Astrocyte of the cerebellum (primary cell): ENCODE measurements around the gene CPA4.
"Not testable (repeated sequence)": the region's sequence is repeated elsewhere in the genome, so short reads cannot be mapped to it uniquely, and the experiment has no call there.

Experiments used
- DNase-seq: peaks from one replicate; pipeline ENCODE4 v3.0.0-alpha.2; 2011; ENCODE audit warnings: low read depth
- H3K4me3 ChIP-seq: 2 replicates; pipeline ENCODE4 v1.5.1; 2011; ENCODE audit warnings: mild to moderate bottlenecking, low read depth, low read length, moderate library complexity
- in situ Hi-C: cut with HindIII; loops from 2 replicates; pipeline ENCODE4 v1.10.0; 2017; ENCODE audit warnings: low sequenced_read_pairs
- TF ChIP-seq, protein P1 (sequence below): IDR thresholded peaks from 2 replicates; pipeline ENCODE4 v1.5.1; 2012; ENCODE audit warnings: low read length, low read depth, moderate library complexity, mild to moderate bottlenecking; ENCODE audit errors: missing control alignments

Gene CPA4

DNA sequence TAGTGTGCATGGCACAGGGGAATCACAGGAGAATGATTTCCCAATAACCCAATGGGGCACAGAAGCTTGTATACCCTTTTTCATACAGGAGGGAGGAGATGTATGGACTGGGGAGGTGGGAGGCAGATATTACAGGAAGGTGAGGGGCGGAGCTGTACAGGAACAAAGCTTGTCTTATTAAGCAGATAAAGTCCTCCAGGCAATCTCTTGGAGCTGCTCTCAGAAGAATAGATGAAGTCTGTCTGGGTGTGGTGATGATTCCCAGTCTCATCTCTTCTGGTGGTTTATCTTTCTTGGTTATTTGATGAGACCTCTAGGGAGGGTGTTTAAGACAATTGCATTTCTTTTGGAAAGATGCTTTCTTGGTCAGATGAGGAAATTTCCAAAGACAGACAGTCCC lies 26.6 kb downstream of the CPA4 start:
- in situ Hi-C loops = no loop called here
- TF ChIP-seq, protein P1, sequence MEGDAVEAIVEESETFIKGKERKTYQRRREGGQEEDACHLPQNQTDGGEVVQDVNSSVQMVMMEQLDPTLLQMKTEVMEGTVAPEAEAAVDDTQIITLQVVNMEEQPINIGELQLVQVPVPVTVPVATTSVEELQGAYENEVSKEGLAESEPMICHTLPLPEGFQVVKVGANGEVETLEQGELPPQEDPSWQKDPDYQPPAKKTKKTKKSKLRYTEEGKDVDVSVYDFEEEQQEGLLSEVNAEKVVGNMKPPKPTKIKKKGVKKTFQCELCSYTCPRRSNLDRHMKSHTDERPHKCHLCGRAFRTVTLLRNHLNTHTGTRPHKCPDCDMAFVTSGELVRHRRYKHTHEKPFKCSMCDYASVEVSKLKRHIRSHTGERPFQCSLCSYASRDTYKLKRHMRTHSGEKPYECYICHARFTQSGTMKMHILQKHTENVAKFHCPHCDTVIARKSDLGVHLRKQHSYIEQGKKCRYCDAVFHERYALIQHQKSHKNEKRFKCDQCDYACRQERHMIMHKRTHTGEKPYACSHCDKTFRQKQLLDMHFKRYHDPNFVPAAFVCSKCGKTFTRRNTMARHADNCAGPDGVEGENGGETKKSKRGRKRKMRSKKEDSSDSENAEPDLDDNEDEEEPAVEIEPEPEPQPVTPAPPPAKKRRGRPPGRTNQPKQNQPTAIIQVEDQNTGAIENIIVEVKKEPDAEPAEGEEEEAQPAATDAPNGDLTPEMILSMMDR = no peak
- DNase-seq = no peak
- no peak overlapping the region for H3K4me3 ChIP-seq

DNA sequence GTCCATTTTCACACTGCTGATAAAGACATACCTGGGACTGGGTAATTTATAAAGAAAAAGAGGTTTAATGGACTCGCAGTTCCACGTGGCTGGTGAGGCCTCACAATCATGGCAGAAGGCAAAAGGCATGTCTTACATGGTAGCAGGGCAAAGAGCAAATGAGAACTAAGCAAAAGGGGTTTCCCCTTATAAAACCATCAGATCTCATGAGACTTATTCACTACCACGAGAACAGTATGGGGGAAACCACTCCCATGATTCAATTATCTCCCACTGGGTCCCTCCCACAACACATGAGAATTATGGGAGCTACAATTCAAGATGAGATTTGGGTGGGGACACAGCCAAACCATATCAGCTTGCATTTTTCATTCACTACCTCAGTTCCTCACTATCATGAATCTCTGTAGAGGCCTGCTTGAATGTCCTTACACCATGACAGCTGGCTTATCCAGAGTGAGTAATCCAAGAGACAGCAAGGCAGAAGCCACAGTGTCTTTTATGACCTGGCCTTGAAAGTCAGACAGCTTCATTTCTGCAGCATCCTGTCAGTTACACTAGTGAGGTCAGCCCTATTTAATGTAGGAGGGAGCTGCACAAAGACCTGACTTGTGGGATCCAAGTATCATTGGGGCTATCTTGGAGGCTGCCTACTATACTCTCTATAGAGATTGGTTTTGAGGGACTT lies 28.7 kb downstream of the CPA4 start:
- H3K4me3 ChIP-seq, in situ Hi-C loops, DNase-seq: not testable (repeated sequence)

DNA sequence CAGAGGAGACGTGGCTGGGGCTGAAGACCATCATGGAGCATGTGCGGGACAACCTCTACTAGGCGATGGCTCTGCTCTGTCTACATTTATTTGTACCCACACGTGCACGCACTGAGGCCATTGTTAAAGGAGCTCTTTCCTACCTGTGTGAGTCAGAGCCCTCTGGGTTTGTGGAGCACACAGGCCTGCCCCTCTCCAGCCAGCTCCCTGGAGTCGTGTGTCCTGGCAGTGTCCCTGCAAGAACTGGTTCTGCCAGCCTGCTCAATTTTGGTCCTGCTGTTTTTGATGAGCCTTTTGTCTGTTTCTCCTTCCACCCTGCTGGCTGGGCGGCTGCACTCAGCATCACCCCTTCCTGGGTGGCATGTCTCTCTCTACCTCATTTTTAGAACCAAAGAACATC lies 29.7 kb downstream of the CPA4 start:
- in situ Hi-C loops = no loop called here
- TF ChIP-seq, protein P1 = no peak
- H3K4me3 ChIP-seq = no peak overlapping the region
- no peak for DNase-seq

DNA sequence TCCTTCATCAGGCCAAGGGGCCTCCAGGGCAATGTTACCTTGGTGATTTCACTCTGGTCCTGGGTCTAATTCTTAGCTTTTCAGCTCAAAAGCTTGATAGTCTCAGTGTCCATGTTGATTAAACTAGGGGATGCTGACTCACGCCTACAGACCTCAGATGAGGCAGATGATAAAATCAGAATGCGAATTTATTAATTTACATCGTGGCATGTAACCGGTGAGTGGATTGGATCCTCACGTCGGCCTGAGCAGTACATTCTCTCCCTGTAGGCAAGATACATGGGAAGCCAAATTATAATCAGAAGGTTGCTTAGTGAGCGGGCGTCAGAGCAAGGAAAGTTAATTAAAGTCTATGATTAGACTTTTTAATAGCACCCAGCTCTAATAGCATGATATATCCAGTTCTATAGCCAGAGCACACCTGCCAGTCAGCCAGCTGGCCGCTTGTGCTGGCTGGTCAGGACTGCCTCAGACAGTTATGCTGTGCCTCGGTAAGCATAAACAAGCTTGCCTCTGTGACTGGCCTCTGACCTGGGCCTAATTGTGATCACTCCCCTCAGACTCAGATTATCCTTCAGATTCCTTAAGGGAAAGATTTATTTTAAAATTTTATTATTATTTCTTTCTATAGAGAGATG lies 31.5 kb downstream of the CPA4 start:
- in situ Hi-C loops = no loop called here
- DNase-seq = no peak
- no peak overlapping the region for H3K4me3 ChIP-seq
- TF ChIP-seq, protein P1 = no peak

DNA sequence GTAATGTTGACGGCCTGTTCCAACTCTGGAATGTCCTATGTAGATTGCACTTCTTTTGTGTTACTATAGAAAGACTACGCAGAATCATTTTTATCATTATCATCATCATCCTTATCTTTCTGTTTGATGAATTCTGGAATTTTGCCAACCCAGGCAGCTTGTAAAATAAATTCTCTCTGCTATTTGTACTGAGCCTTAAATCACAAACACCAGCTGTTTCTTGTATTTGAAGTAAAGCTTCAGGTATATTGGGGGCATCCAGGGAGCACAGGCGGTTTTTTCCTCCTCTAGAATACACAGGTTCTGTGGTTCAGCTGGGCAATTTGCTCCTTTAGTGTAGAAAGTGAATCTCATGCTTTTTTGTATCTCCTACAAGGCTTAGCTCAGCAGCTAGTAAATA lies 36.7 kb downstream of the CPA4 start:
- TF ChIP-seq, protein P1 = no peak
- no peak for DNase-seq
- in situ Hi-C loops = no loop called here
- no peak overlapping the region for H3K4me3 ChIP-seq

DNA sequence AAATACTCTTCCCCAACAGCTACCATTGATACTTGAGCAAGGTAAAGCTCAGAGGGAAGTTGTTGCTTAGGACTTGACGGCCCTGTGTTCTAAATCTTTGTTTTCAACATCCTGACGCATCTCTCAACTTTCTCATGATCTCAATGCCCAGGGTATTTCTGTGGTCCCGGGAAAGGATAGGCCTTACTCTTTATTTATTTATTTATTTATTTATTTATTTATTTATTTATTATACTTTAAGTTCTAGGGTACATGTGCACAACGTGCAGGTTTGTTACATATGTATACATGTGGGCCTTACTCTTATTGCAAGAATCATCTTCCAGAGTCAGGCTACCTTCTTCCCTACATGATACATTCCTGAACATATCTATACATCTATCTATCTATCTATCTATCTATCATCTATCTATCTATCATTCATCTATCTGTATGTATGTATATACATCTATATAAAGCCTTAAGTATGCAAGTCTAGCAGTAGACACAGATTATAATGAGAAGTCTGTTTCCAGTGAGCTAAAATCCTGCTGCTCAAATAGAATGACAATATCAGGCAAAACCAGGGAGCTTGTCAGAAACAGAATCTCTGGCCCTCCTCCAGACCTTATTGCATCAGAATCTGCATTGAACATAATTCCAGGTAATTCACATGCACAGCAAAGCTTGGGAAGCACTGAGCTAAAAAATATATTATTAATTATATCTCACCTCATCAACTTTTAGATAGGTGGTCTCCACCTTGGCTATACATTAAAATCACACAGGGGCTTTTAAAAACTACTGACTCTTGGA lies 39.5 kb downstream of the CPA4 start:
- H3K4me3 ChIP-seq = no peak overlapping the region
- in situ Hi-C loops = no loop called here
- DNase-seq = no peak
- TF ChIP-seq, protein P1 = no peak

DNA sequence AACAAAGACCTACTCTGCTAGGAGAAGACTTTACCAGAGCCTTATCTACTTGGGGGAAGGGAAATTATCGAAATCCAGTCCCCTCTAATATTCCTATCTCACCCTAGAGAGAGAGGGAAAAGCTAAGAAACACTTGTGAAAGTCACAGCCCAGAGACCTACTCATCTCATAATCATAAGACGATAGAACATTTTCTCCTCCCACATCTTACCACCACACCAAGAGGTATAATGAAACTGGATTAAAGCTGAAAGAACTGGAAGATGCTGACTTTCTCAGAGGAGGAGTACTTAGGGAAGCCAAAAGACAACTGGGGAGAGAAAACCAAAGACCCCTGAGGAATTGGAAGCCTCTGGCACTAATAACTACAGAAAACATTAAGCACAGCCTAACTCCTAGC lies 40.9 kb downstream of the CPA4 start:
- DNase-seq = no peak
- in situ Hi-C loops = no loop called here
- TF ChIP-seq, protein P1 = no peak
- H3K4me3 ChIP-seq = no peak overlapping the region
